ENCODE data around the gene ITFG1. TPM values are rescaled to one million over a fixed set of nuclear protein-coding genes. Genes with fewer than 3 reads are reported as not detected.
"Not testable (repeated sequence)": the region's sequence is repeated elsewhere in the genome, so short reads cannot be mapped to it uniquely, and the experiment has no call there.

Gene ITFG1
- polyA plus RNA-seq, 1 donor: 56.4 TPM

GRCh38 chr16:47142486-47142820, 318.4 kb downstream of the ITFG1 start:
- Histone ChIP-seq H3K4me1 (ENCODE audit: control insufficient read depth, insufficient read depth, low read length) (peaks cover 6% of the 10 kb centered on the region), H3K27ac (ENCODE audit: low read length) (no peak overlapping the region), H3K27me3 (ENCODE audit: control insufficient read depth, insufficient read depth, low read length) (peaks cover 34% of the 10 kb centered on the region), H3K9me3 (ENCODE audit: control insufficient read depth, low read depth, low read length) (no peaks in the 10 kb centered on the region), H3K4me3 (ENCODE audit: low read length) (no peak overlapping the region), H3K36me3 (ENCODE audit: control insufficient read depth, insufficient read depth, low read length) (no peaks in the 10 kb centered on the region)
- peak in 1 of 2 donors; percentile 5 for DNase-seq
- WGBS (ENCODE audit: insufficient coverage, low lambda C conversion rate): 0% methylated on average over 2 of the region's 8 CpGs

GRCh38 chr16:47141773-47142485, 318.9 kb downstream of the ITFG1 start:
- Histone ChIP-seq H3K4me1 (ENCODE audit: control insufficient read depth, insufficient read depth, low read length) (peaks cover 6% of the 10 kb centered on the region), H3K4me3 (ENCODE audit: low read length) (no peak overlapping the region), H3K27me3 (ENCODE audit: control insufficient read depth, insufficient read depth, low read length) (peaks cover 34% of the 10 kb centered on the region), H3K27ac (ENCODE audit: low read length) (no peak overlapping the region), H3K36me3 (ENCODE audit: control insufficient read depth, insufficient read depth, low read length) (no peaks in the 10 kb centered on the region), H3K9me3 (ENCODE audit: control insufficient read depth, low read depth, low read length) (no peaks in the 10 kb centered on the region)
- 0% methylated on average over 3 of the region's 26 CpGs for WGBS (ENCODE audit: insufficient coverage, low lambda C conversion rate)
- DNase-seq: peak; percentile 62 to 69

GRCh38 chr16:47140686-47141085, 320.2 kb downstream of the ITFG1 start:
- no peak for DNase-seq
- H3K27me3 ChIP-seq (ENCODE audit: control insufficient read depth, insufficient read depth, low read length): peaks cover 30% of the 10 kb centered on the region
- 93% methylated on average over 2 of the region's 4 CpGs for WGBS (ENCODE audit: insufficient coverage, low lambda C conversion rate)
- H3K4me3 ChIP-seq (ENCODE audit: low read length): no peak overlapping the region
- no peak overlapping the region for H3K27ac ChIP-seq (ENCODE audit: low read length)
- no peaks in the 10 kb centered on the region for H3K9me3 ChIP-seq (ENCODE audit: control insufficient read depth, low read depth, low read length)
- H3K36me3 ChIP-seq (ENCODE audit: control insufficient read depth, insufficient read depth, low read length): no peaks in the 10 kb centered on the region
- H3K4me1 ChIP-seq (ENCODE audit: control insufficient read depth, insufficient read depth, low read length): peaks cover 6% of the 10 kb centered on the region

GRCh38 chr16:47139561-47140185, 321.2 kb downstream of the ITFG1 start:
- no peak overlapping the region for H3K27ac ChIP-seq (ENCODE audit: low read length)
- no peaks in the 10 kb centered on the region for H3K9me3 ChIP-seq (ENCODE audit: control insufficient read depth, low read depth, low read length)
- no CpG with 5 or more reads among the region's 3 CpGs for WGBS (ENCODE audit: insufficient coverage, low lambda C conversion rate)
- H3K4me3 ChIP-seq (ENCODE audit: low read length): no peak overlapping the region
- peaks cover 20% of the 10 kb centered on the region for H3K27me3 ChIP-seq (ENCODE audit: control insufficient read depth, insufficient read depth, low read length)
- no peaks in the 10 kb centered on the region for H3K36me3 ChIP-seq (ENCODE audit: control insufficient read depth, insufficient read depth, low read length)
- DNase-seq: no peak
- H3K4me1 ChIP-seq (ENCODE audit: control insufficient read depth, insufficient read depth, low read length): peaks cover 5% of the 10 kb centered on the region

- WGBS (ENCODE audit: insufficient coverage, low lambda C conversion rate): no CpG with 5 or more reads among the region's 9 CpGs
- not testable (repeated sequence) for H3K36me3 ChIP-seq (ENCODE audit: control insufficient read depth, insufficient read depth, low read length); DNase-seq; H3K4me3 ChIP-seq (ENCODE audit: low read length); H3K4me1 ChIP-seq (ENCODE audit: control insufficient read depth, insufficient read depth, low read length); H3K9me3 ChIP-seq (ENCODE audit: control insufficient read depth, low read depth, low read length); H3K27ac ChIP-seq (ENCODE audit: low read length)
- peaks cover 11% of the 10 kb centered on the region for H3K27me3 ChIP-seq (ENCODE audit: control insufficient read depth, insufficient read depth, low read length)
These were observed 322.9 kb downstream of the ITFG1 start for GRCh38 chr16:47137925-47138324.

GRCh38 chr16:47136099-47136842, 324.6 kb downstream of the ITFG1 start:
- no peak for DNase-seq
- no peaks in the 10 kb centered on the region for H3K27me3 ChIP-seq (ENCODE audit: control insufficient read depth, insufficient read depth, low read length)
- no peaks in the 10 kb centered on the region for H3K4me1 ChIP-seq (ENCODE audit: control insufficient read depth, insufficient read depth, low read length)

GRCh38 chr16:47134550-47134949, 326.3 kb downstream of the ITFG1 start:
- no peak for DNase-seq
- Histone ChIP-seq H3K9me3 (ENCODE audit: control insufficient read depth, low read depth, low read length) (no peaks in the 10 kb centered on the region), H3K36me3 (ENCODE audit: control insufficient read depth, insufficient read depth, low read length) (no peaks in the 10 kb centered on the region), H3K4me3 (ENCODE audit: low read length) (no peak overlapping the region), H3K27me3 (ENCODE audit: control insufficient read depth, insufficient read depth, low read length) (no peaks in the 10 kb centered on the region), H3K27ac (ENCODE audit: low read length) (no peak overlapping the region), H3K4me1 (ENCODE audit: control insufficient read depth, insufficient read depth, low read length) (no peaks in the 10 kb centered on the region)
- 100% methylated on average over 1 of the region's 4 CpGs for WGBS (ENCODE audit: insufficient coverage, low lambda C conversion rate)

More at GRCh38 chr16:47136099-47136842, 324.6 kb downstream of the ITFG1 start:
- H3K4me3 ChIP-seq (ENCODE audit: low read length): no peak overlapping the region
- no peaks in the 10 kb centered on the region for H3K9me3 ChIP-seq (ENCODE audit: control insufficient read depth, low read depth, low read length)
- H3K27ac ChIP-seq (ENCODE audit: low read length): no peak overlapping the region
- WGBS (ENCODE audit: insufficient coverage, low lambda C conversion rate): 89% methylated on average over 3 of the region's 8 CpGs
- no peaks in the 10 kb centered on the region for H3K36me3 ChIP-seq (ENCODE audit: control insufficient read depth, insufficient read depth, low read length)

GRCh38 chr16:47132308-47132707, 328.6 kb downstream of the ITFG1 start:
- H3K4me1 ChIP-seq (ENCODE audit: control insufficient read depth, insufficient read depth, low read length): no peaks in the 10 kb centered on the region
- DNase-seq: no peak
- no peaks in the 10 kb centered on the region for H3K36me3 ChIP-seq (ENCODE audit: control insufficient read depth, insufficient read depth, low read length)
- no peak overlapping the region for H3K4me3 ChIP-seq (ENCODE audit: low read length)
- no peak overlapping the region for H3K27ac ChIP-seq (ENCODE audit: low read length)
- H3K9me3 ChIP-seq (ENCODE audit: control insufficient read depth, low read depth, low read length): no peaks in the 10 kb centered on the region
- no peaks in the 10 kb centered on the region for H3K27me3 ChIP-seq (ENCODE audit: control insufficient read depth, insufficient read depth, low read length)

- H3K36me3 ChIP-seq (ENCODE audit: control insufficient read depth, insufficient read depth, low read length): no peaks in the 10 kb centered on the region
- H3K27ac ChIP-seq (ENCODE audit: low read length): no peak overlapping the region
- H3K9me3 ChIP-seq (ENCODE audit: control insufficient read depth, low read depth, low read length): no peaks in the 10 kb centered on the region
- no peaks in the 10 kb centered on the region for H3K4me1 ChIP-seq (ENCODE audit: control insufficient read depth, insufficient read depth, low read length)
- H3K27me3 ChIP-seq (ENCODE audit: control insufficient read depth, insufficient read depth, low read length): no peaks in the 10 kb centered on the region
- no CpG with 5 or more reads among the region's 7 CpGs for WGBS (ENCODE audit: insufficient coverage, low lambda C conversion rate)
- H3K4me3 ChIP-seq (ENCODE audit: low read length): no peak overlapping the region
- no peak for DNase-seq
These were observed 331.0 kb downstream of the ITFG1 start for GRCh38 chr16:47129755-47130435.

- Histone ChIP-seq H3K4me1 (ENCODE audit: control insufficient read depth, insufficient read depth, low read length) (no peaks in the 10 kb centered on the region), H3K27ac (ENCODE audit: low read length) (no peak overlapping the region), H3K36me3 (ENCODE audit: control insufficient read depth, insufficient read depth, low read length) (no peaks in the 10 kb centered on the region), H3K9me3 (ENCODE audit: control insufficient read depth, low read depth, low read length) (no peaks in the 10 kb centered on the region), H3K27me3 (ENCODE audit: control insufficient read depth, insufficient read depth, low read length) (no peaks in the 10 kb centered on the region), H3K4me3 (ENCODE audit: low read length) (no peak overlapping the region)
- WGBS (ENCODE audit: insufficient coverage, low lambda C conversion rate): 80% methylated on average over 1 of the region's 3 CpGs
- DNase-seq: no peak
These were observed 333.3 kb downstream of the ITFG1 start for GRCh38 chr16:47127541-47127940.

Data from large intestine (tissue), 3 donors.